SJCRH30 (cell line): ENCODE measurements around the gene FILIP1. TPM values are rescaled to one million over a fixed set of nuclear protein-coding genes. Genes with fewer than 3 reads are reported as not detected.
A peak's percentile ranks its signal among the peaks of the same experiment; 100 is the strongest.
"Not testable (repeated sequence)": the region's sequence is repeated elsewhere in the genome, so short reads cannot be mapped to it uniquely, and the experiment has no call there.

Experiments
- DNase-seq, 2 experiments: peaks; one replicate each; pipeline ENCODE4 v3.0.0-alpha.2; 2015 to 2020
- H3K27ac ChIP-seq: fragments of 250-450 bp; sonication (Bioruptor Pico); 2 replicates; pipeline ENCODE4 v1.5.1; 2020; ENCODE audit warnings: mild to moderate bottlenecking, moderate library complexity
- H3K27me3 ChIP-seq: fragments of 250-450 bp; sonication (Bioruptor Pico); 2 replicates; pipeline ENCODE4 v1.5.1; 2020; ENCODE audit warnings: mild to moderate bottlenecking, moderate library complexity
- H3K36me3 ChIP-seq: fragments of 250-450 bp; sonication (Bioruptor Pico); 2 replicates; pipeline ENCODE4 v1.5.1; 2020; ENCODE audit warnings: mild to moderate bottlenecking, moderate library complexity
- H3K4me1 ChIP-seq: fragments of 250-450 bp; sonication (Bioruptor Pico); 2 replicates; pipeline ENCODE4 v1.5.1; 2020; ENCODE audit warnings: mild to moderate bottlenecking, moderate library complexity
- H3K4me3 ChIP-seq: fragments of 250-450 bp; sonication (Bioruptor Pico); 2 replicates; pipeline ENCODE4 v1.5.1; 2020; ENCODE audit warnings: mild to moderate bottlenecking, moderate library complexity
- H3K9me3 ChIP-seq: fragments of 250-450 bp; sonication (Bioruptor Pico); replicated peaks from 2 replicates; pipeline ENCODE4 v1.5.1; 2020; ENCODE audit warnings: mild to moderate bottlenecking, moderate library complexity
- total RNA-seq: library from RNA; depleted of rRNA; stranded (reverse); fragments of >200 nt; shearing (Covaris generic); gene quantifications from 2 replicates; pipeline ENCODE4 v1.2.3, GENCODE V29; 2014

The FILIP1 gene
- total RNA-seq, 1 experiment from 2014 or later, result 0.08 TPM

GRCh38 chr6:75450903-75451302, 42.7 kb downstream of the FILIP1 start:
- Histone ChIP-seq H3K27me3 (no peaks in the 10 kb centered on the region), H3K9me3 (no peaks in the 10 kb centered on the region), H3K36me3 (no peaks in the 10 kb centered on the region), H3K27ac (no peak overlapping the region), H3K4me3 (no peak overlapping the region), H3K4me1 (no peaks in the 10 kb centered on the region)
- no peak for DNase-seq

GRCh38 chr6:75449630-75450206, 43.9 kb downstream of the FILIP1 start:
- Histone ChIP-seq H3K27me3 (no peaks in the 10 kb centered on the region), H3K4me3 (no peak overlapping the region), H3K4me1 (no peaks in the 10 kb centered on the region), H3K36me3 (no peaks in the 10 kb centered on the region), H3K27ac (no peak overlapping the region), H3K9me3 (no peaks in the 10 kb centered on the region)
- no peak for DNase-seq

GRCh38 chr6:75446241-75446880, 47.2 kb downstream of the FILIP1 start:
- H3K4me3 ChIP-seq, result no peak overlapping the region
- H3K9me3 ChIP-seq, result no peaks in the 10 kb centered on the region
- H3K27me3 ChIP-seq, result no peaks in the 10 kb centered on the region
- no peak overlapping the region for H3K27ac ChIP-seq
- no peak for DNase-seq
- 0 out of 2 replicates have a peak, but pooled peaks cover 2% of the 10 kb centered on the region for H3K36me3 ChIP-seq
- no peaks in the 10 kb centered on the region; the same call in 1 of the 2 replicates for H3K4me1 ChIP-seq

- H3K27me3 ChIP-seq, result no peaks in the 10 kb centered on the region
- no peaks in the 10 kb centered on the region; the same call in 1 of the 2 replicates for H3K4me1 ChIP-seq
- 0 out of 2 replicates have a peak, but pooled peaks cover 2% of the 10 kb centered on the region for H3K36me3 ChIP-seq
- H3K4me3 ChIP-seq, result no peak overlapping the region
- H3K9me3 ChIP-seq, result no peaks in the 10 kb centered on the region
- DNase-seq, result no peak
- H3K27ac ChIP-seq, result no peak overlapping the region
Measured at GRCh38 chr6:75445738-75446137, 47.9 kb downstream of the FILIP1 start.

- Histone ChIP-seq H3K4me3 (no peak overlapping the region), H3K27me3 (no peaks in the 10 kb centered on the region), H3K36me3 (0 out of 2 replicates have a peak, but pooled peaks cover 2% of the 10 kb centered on the region), H3K27ac (no peak overlapping the region), H3K9me3 (no peaks in the 10 kb centered on the region), H3K4me1 (no peaks in the 10 kb centered on the region; the same call in 1 of the 2 replicates)
- DNase-seq, result no peak
Measured at GRCh38 chr6:75444899-75445298, 48.7 kb downstream of the FILIP1 start.

GRCh38 chr6:75441883-75442282, 51.7 kb downstream of the FILIP1 start:
- not testable (repeated sequence) for DNase-seq, H3K27ac ChIP-seq, H3K4me1 ChIP-seq, H3K9me3 ChIP-seq, H3K4me3 ChIP-seq, H3K36me3 ChIP-seq, H3K27me3 ChIP-seq

GRCh38 chr6:75441479-75441878, 52.1 kb downstream of the FILIP1 start:
- not testable (repeated sequence) for H3K9me3 ChIP-seq, H3K4me3 ChIP-seq, H3K27ac ChIP-seq, H3K4me1 ChIP-seq, H3K27me3 ChIP-seq, DNase-seq, H3K36me3 ChIP-seq

- no peaks in the 10 kb centered on the region for H3K9me3 ChIP-seq
- DNase-seq, result no peak
- H3K27ac ChIP-seq, result no peak overlapping the region
- H3K27me3 ChIP-seq, result no peaks in the 10 kb centered on the region
- H3K4me3 ChIP-seq, result no peak overlapping the region
- no peaks in the 10 kb centered on the region for H3K4me1 ChIP-seq
- H3K36me3 ChIP-seq, result no peaks in the 10 kb centered on the region
Measured at GRCh38 chr6:75438442-75439116, 55.0 kb downstream of the FILIP1 start.

- Histone ChIP-seq H3K4me3 (no peak overlapping the region), H3K27me3 (no peaks in the 10 kb centered on the region), H3K36me3 (no peaks in the 10 kb centered on the region), H3K27ac (no peak overlapping the region), H3K4me1 (no peaks in the 10 kb centered on the region), H3K9me3 (no peaks in the 10 kb centered on the region)
- DNase-seq, result no peak
Measured at GRCh38 chr6:75438013-75438431, 55.6 kb downstream of the FILIP1 start.

GRCh38 chr6:75437421-75437891, 56.1 kb downstream of the FILIP1 start:
- Histone ChIP-seq H3K9me3 (no peaks in the 10 kb centered on the region), H3K27me3 (no peaks in the 10 kb centered on the region), H3K4me3 (no peak overlapping the region), H3K4me1 (no peaks in the 10 kb centered on the region), H3K36me3 (no peaks in the 10 kb centered on the region), H3K27ac (no peak overlapping the region)
- no peak for DNase-seq

- H3K27me3 ChIP-seq, result no peaks in the 10 kb centered on the region
- 0 out of 2 replicates have a peak, but pooled peaks cover 1% of the 10 kb centered on the region for H3K4me1 ChIP-seq
- no peaks in the 10 kb centered on the region for H3K36me3 ChIP-seq
- H3K4me3 ChIP-seq, result no peak overlapping the region
- no peaks in the 10 kb centered on the region for H3K9me3 ChIP-seq
- DNase-seq, result no peak
- H3K27ac ChIP-seq, result no peak overlapping the region
Measured at GRCh38 chr6:75436869-75437268, 56.7 kb downstream of the FILIP1 start.

GRCh38 chr6:75432809-75433208, 60.8 kb downstream of the FILIP1 start:
- not testable (repeated sequence) for H3K9me3 ChIP-seq, H3K4me3 ChIP-seq, H3K27me3 ChIP-seq, DNase-seq, H3K27ac ChIP-seq, H3K36me3 ChIP-seq
- peaks cover 12% of the 10 kb centered on the region for H3K4me1 ChIP-seq

GRCh38 chr6:75431379-75431778, 62.2 kb downstream of the FILIP1 start:
- no peaks in the 10 kb centered on the region for H3K27me3 ChIP-seq
- no peaks in the 10 kb centered on the region for H3K36me3 ChIP-seq
- no peaks in the 10 kb centered on the region for H3K9me3 ChIP-seq
- no peak overlapping the region for H3K27ac ChIP-seq
- H3K4me3 ChIP-seq, result no peak overlapping the region
- peaks cover 12% of the 10 kb centered on the region for H3K4me1 ChIP-seq
- DNase-seq, result peak; percentile 63 to 80

- Histone ChIP-seq H3K36me3 (no peaks in the 10 kb centered on the region), H3K4me1 (peaks cover 12% of the 10 kb centered on the region), H3K4me3 (no peak overlapping the region), H3K27me3 (no peaks in the 10 kb centered on the region), H3K9me3 (no peaks in the 10 kb centered on the region), H3K27ac (no peak overlapping the region)
- DNase-seq, result no peak
Measured at GRCh38 chr6:75430631-75431325, 62.8 kb downstream of the FILIP1 start.
